NT2/D1 (cell line): Measurements from ENCODE around the gene NLRX1.

Experiments
- YY1 ChIP-seq: IDR thresholded peaks from 2 replicates; pipeline ENCODE4 v1.6.1; 2011; ENCODE audit not compliant: insufficient read length, insufficient read depth
- ZNF274 ChIP-seq: IDR thresholded peaks from 2 replicates; pipeline ENCODE4 v1.6.1; 2011; ENCODE audit warnings: mild to moderate bottlenecking, low read depth, low read length

GRCh38 chr11:119178166-119178680 is 9.7 kb downstream of the NLRX1 start:
- TF ChIP-seq YY1 (no peak), ZNF274 (no peak)
